ENCODE data around the gene CTAG1A.
"Not testable (repeated sequence)": the region's sequence is repeated elsewhere in the genome, so short reads cannot be mapped to it uniquely, and the experiment has no call there.

Gene CTAG1A

GRCh38 chrX:154584585-154585183, at the start of gene CTAG1A:
Gene CTAG1A, plus strand, starts transcription at chrX:154585133. Its CDS starts 74 bp downstream, at chrX:154585207.
- DNase-seq = not testable (repeated sequence)

- no peak for DNase-seq
These were observed 49.0 kb upstream of the CTAG1A start for GRCh38 chrX:154535892-154536291.

GRCh38 chrX:154539077-154539476, 45.9 kb upstream of the CTAG1A start:
- no peak for DNase-seq

- not testable (repeated sequence) for DNase-seq
These were observed 44.6 kb upstream of the CTAG1A start for GRCh38 chrX:154540365-154540764.

- DNase-seq = no peak
These were observed 43.9 kb upstream of the CTAG1A start for GRCh38 chrX:154540897-154541535.

- no peak for DNase-seq
These were observed 43.4 kb upstream of the CTAG1A start for GRCh38 chrX:154541589-154541895.

GRCh38 chrX:154541896-154542722, 42.8 kb upstream of the CTAG1A start:
- DNase-seq = no peak

- DNase-seq = no peak
These were observed 42.1 kb upstream of the CTAG1A start for GRCh38 chrX:154542723-154543424.

GRCh38 chrX:154545673-154546274, 39.2 kb upstream of the CTAG1A start:
- DNase-seq = no peak

- peak; percentile 87 for DNase-seq
These were observed 38.3 kb upstream of the CTAG1A start, which contains the start of gene G6PD for GRCh38 chrX:154546354-154547244. Gene G6PD, minus strand, starts transcription at chrX:154546846. Its CDS starts 691 bp downstream, at chrX:154546155.

GRCh38 chrX:154547245-154548027, 37.5 kb upstream of the CTAG1A start, which contains the start of gene IKBKG:
Gene IKBKG, plus strand, starts transcription at chrX:154547620. Its CDS starts 4,383 bp downstream, at chrX:154552003.
- peak; percentile 94 for DNase-seq

GRCh38 chrX:154548028-154548316, 37.0 kb upstream of the CTAG1A start:
- DNase-seq = no peak

- no peak for DNase-seq
These were observed 35.2 kb upstream of the CTAG1A start for GRCh38 chrX:154549766-154550165.

- not testable (repeated sequence) for DNase-seq
These were observed 32.7 kb upstream of the CTAG1A start for GRCh38 chrX:154552112-154552806.

GRCh38 chrX:154558060-154558690, 26.8 kb upstream of the CTAG1A start:
- not testable (repeated sequence) for DNase-seq

GRCh38 chrX:154558896-154559295, 26.0 kb upstream of the CTAG1A start:
- DNase-seq = not testable (repeated sequence)

GRCh38 chrX:154560326-154560725, 24.6 kb upstream of the CTAG1A start:
- not testable (repeated sequence) for DNase-seq

GRCh38 chrX:154562295-154562694, 22.6 kb upstream of the CTAG1A start:
- DNase-seq = not testable (repeated sequence)

GRCh38 chrX:154570361-154570760, 14.6 kb upstream of the CTAG1A start:
- DNase-seq = not testable (repeated sequence)

GRCh38 chrX:154573061-154573460, 11.9 kb upstream of the CTAG1A start:
- DNase-seq = not testable (repeated sequence)

Measured in right hindlimb (tissue), 1 donor.